Measurements from ENCODE around the gene LYSMD3. TPM values are rescaled to one million over a fixed set of nuclear protein-coding genes. Genes with fewer than 3 reads are reported as not detected.

The LYSMD3 gene
- total and polyA plus RNA-seq, 10 of the 15 experiments (the other 5 are each of a cell fraction or from before 2014, with no cell fraction given), result 3.9 to 22.5 (median 12.6) TPM

- Histone ChIP-seq H2AFZ (ENCODE audit: control insufficient read depth, low read depth, low read length) (no peak overlapping the region), H3K27ac (ENCODE audit: control insufficient read depth, insufficient read depth) (no peak overlapping the region), H3K36me3 (ENCODE audit: control insufficient read depth in 2 of 2, insufficient read depth in 2 of 2, low read length in 1 of 2) (no peaks in the 10 kb centered on the region), H4K20me1 (ENCODE audit: control insufficient read depth, insufficient read depth) (no peaks in the 10 kb centered on the region), H3K9me3 (replicated peaks; ENCODE audit: control insufficient read depth, insufficient read depth, low read length) (no peaks in the 10 kb centered on the region), H3K4me1 (ENCODE audit: control insufficient read depth, insufficient read depth, low read length) (no peaks in the 10 kb centered on the region), H3K4me3 (no peak overlapping the region), H3K27me3 (replicated peaks in 1 of 2; ENCODE audit: control insufficient read depth in 2 of 2, insufficient read depth in 2 of 2, low read length in 1 of 2) (peaks cover 3 to 19% of the 10 kb centered on the region in 2 experiments; a peak in 2 of 4 replicates), H3K79me2 (ENCODE audit: control insufficient read depth, insufficient read depth, low read length) (no peaks in the 10 kb centered on the region), H3K4me2 (ENCODE audit: control insufficient read depth, insufficient read depth) (no peak overlapping the region), H3K9ac (ENCODE audit: control insufficient read depth, insufficient read depth, low read length) (no peak overlapping the region)
- DNase-seq (ENCODE audit: low read depth, low spot score) (no peak), ATAC-seq (no peak), FAIRE-seq (no peak)
- ChIA-PET SMC1A (ENCODE audit: uncharacterized antibody, unreplicated experiment) (no interaction called here), CTCF (no interaction called here), POLR2A (no interaction called here), RAD21 (ENCODE audit: unreplicated experiment) (interaction anchor here (0.5 kb wide), 1 partner anchor 122 kb away, joined by 3 read pairs; no protein-coding TSS in a partner anchor)
- no TSS peak for BruUV-seq (replicated peaks)
- TF ChIP-seq TBL1XR1 (IDR thresholded peaks at IDR 0.05; ENCODE audit: low read depth, low read length) (no peak), ZZZ3 (IDR thresholded peaks at IDR 0.05; ENCODE audit: control insufficient read depth, insufficient read length, low read depth) (no peak), SP1 (IDR thresholded peaks at IDR 0.05; ENCODE audit: low read depth, low read length) (no peak), ZSCAN29 (IDR thresholded peaks at IDR 0.05) (no peak), KLF5 (IDR thresholded peaks at IDR 0.05; ENCODE audit: partially characterized antibody) (no peak), CUX1 (IDR thresholded peaks at IDR 0.05; ENCODE audit: insufficient replicate concordance, low read depth, low read length) (no peak), MTA2 (IDR thresholded peaks at IDR 0.05; ENCODE audit: low read depth) (no peak), ZNF384 (IDR thresholded peaks at IDR 0.05; ENCODE audit: borderline replicate concordance, low read depth, low read length) (no peak), RAD21 (IDR thresholded peaks at IDR 0.05; ENCODE audit: insufficient read depth, low read depth, low read length) (no peak)
- TF ChIP-seq, protein P1, sequence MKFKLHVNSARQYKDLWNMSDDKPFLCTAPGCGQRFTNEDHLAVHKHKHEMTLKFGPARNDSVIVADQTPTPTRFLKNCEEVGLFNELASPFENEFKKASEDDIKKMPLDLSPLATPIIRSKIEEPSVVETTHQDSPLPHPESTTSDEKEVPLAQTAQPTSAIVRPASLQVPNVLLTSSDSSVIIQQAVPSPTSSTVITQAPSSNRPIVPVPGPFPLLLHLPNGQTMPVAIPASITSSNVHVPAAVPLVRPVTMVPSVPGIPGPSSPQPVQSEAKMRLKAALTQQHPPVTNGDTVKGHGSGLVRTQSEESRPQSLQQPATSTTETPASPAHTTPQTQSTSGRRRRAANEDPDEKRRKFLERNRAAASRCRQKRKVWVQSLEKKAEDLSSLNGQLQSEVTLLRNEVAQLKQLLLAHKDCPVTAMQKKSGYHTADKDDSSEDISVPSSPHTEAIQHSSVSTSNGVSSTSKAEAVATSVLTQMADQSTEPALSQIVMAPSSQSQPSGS (IDR thresholded peaks at IDR 0.05; ENCODE audit: low read length), result no peak
- intact Hi-C loops (cut with micrococcal nuclease; ENCODE audit: unreplicated experiment) (no loop called here), in situ Hi-C loops (cut with MboI) (no loop called here)
- WGBS (ENCODE audit: insufficient coverage, insufficient replicate concordance, low lambda C conversion rate, missing lambda C conversion rate), result 0% methylated on average over 1 of the region's 1 CpG
These were observed 32.4 kb upstream of the LYSMD3 start for GRCh38 chr5:90561766-90562165.
